ENCODE measurements around the gene PRPF40B.

The PRPF40B gene

GRCh38 chr12:49588721-49589516, 34.4 kb upstream of the PRPF40B start:
- no peak overlapping the region for H2BK5ac ChIP-seq (ENCODE audit: low read length)
- H2AFZ ChIP-seq (ENCODE audit: low read length), result no peak overlapping the region

GRCh38 chr12:49598527-49598926, 24.8 kb upstream of the PRPF40B start:
- Histone ChIP-seq H3K4me2 (ENCODE audit: insufficient read depth, low read length, poor library complexity, severe bottlenecking) (no peak overlapping the region), H3K4ac (ENCODE audit: low read length) (no peak overlapping the region), H3K79me1 (ENCODE audit: low read depth, low read length) (no peaks in the 10 kb centered on the region), H2BK12ac (ENCODE audit: low read length) (no peak overlapping the region), H4K91ac (ENCODE audit: low read depth, low read length, poor library complexity) (no peak overlapping the region), H3K4me3 (ENCODE audit: low read length in 2 of 2) (no peak overlapping the region), H3K9ac (ENCODE audit: low read depth, low read length, poor library complexity) (no peak overlapping the region), H3K14ac (ENCODE audit: low read length) (no peak overlapping the region), H3K9me3 (replicated peaks in 1 of 2; ENCODE audit: control insufficient read depth in 2 of 2, insufficient read depth in 1 of 2, low read depth in 1 of 2, low read length in 2 of 2) (peaks cover 0 to 1% of the 10 kb centered on the region in 2 donors), H3K27me3 (ENCODE audit: control insufficient read depth in 3 of 3, insufficient read depth in 3 of 3, low read depth in 1 of 3, low read length in 3 of 3) (no peaks in the 10 kb centered on the region), H3K36me3 (replicated peaks in 1 of 2; ENCODE audit: control insufficient read depth in 2 of 2, insufficient read depth in 2 of 2, low read length in 2 of 2) (peaks cover 1 to 3% of the 10 kb centered on the region in 2 donors), H3K4me1 (ENCODE audit: control insufficient read depth in 2 of 2, insufficient read depth in 1 of 2, low read depth in 1 of 2, low read length in 2 of 2) (peaks cover 0 to 1% of the 10 kb centered on the region in 2 donors), H3K23ac (ENCODE audit: low read depth, low read length, poor library complexity) (no peak overlapping the region), H3K18ac (ENCODE audit: low read length) (no peak overlapping the region), H2BK120ac (ENCODE audit: low read depth, low read length) (no peak overlapping the region), H2BK5ac (ENCODE audit: low read length) (no peak overlapping the region), H4K8ac (ENCODE audit: low read depth, low read length) (no peak overlapping the region), H2BK15ac (ENCODE audit: low read length) (no peak overlapping the region), H3K27ac (replicated peaks; ENCODE audit: low read length) (no peak overlapping the region), H2AK5ac (ENCODE audit: low read depth, low read length) (no peak overlapping the region), H2AFZ (ENCODE audit: low read length) (no peak overlapping the region)
- DNase-seq (ENCODE audit: low spot score), result no peak
- WGBS, 2 donors (ENCODE audit: extremely low coverage in 2 of 2, insufficient read length in 2 of 2, insufficient replicate concordance in 1 of 2), result no CpG with 5 or more reads among the region's 10 CpGs

More at GRCh38 chr12:49588721-49589516, 34.4 kb upstream of the PRPF40B start:
- no peaks in the 10 kb centered on the region for H3K4me1 ChIP-seq (ENCODE audit: control insufficient read depth in 2 of 2, insufficient read depth in 1 of 2, low read depth in 1 of 2, low read length in 2 of 2)
- no peak overlapping the region for H2BK15ac ChIP-seq (ENCODE audit: low read length)
- no peak overlapping the region for H3K9ac ChIP-seq (ENCODE audit: low read depth, low read length, poor library complexity)
- H4K91ac ChIP-seq (ENCODE audit: low read depth, low read length, poor library complexity), result no peak overlapping the region
- H3K9me3 ChIP-seq (replicated peaks in 1 of 2; ENCODE audit: control insufficient read depth in 2 of 2, insufficient read depth in 1 of 2, low read depth in 1 of 2, low read length in 2 of 2), result no peaks in the 10 kb centered on the region
- H3K27me3 ChIP-seq (ENCODE audit: control insufficient read depth in 3 of 3, insufficient read depth in 3 of 3, low read depth in 1 of 3, low read length in 3 of 3), result no peaks in the 10 kb centered on the region
- H2BK12ac ChIP-seq (ENCODE audit: low read length), result no peak overlapping the region
- no peak overlapping the region for H3K4ac ChIP-seq (ENCODE audit: low read length)
- no peak for DNase-seq (ENCODE audit: low spot score)
- peaks cover 4% of the 10 kb centered on the region for H3K79me1 ChIP-seq (ENCODE audit: low read depth, low read length)
- no CpG with 5 or more reads among the region's 4 CpGs for WGBS, 2 donors (ENCODE audit: extremely low coverage in 2 of 2, insufficient read length in 2 of 2, insufficient replicate concordance in 1 of 2)
- no peak overlapping the region for H3K23ac ChIP-seq (ENCODE audit: low read depth, low read length, poor library complexity)
- H3K36me3 ChIP-seq (replicated peaks in 1 of 2; ENCODE audit: control insufficient read depth in 2 of 2, insufficient read depth in 2 of 2, low read length in 2 of 2), result peaks cover 2 to 12% of the 10 kb centered on the region in 2 donors
- H2AK5ac ChIP-seq (ENCODE audit: low read depth, low read length), result no peak overlapping the region
- no peak overlapping the region for H3K4me3 ChIP-seq (ENCODE audit: low read length in 2 of 2)
- H3K4me2 ChIP-seq (ENCODE audit: insufficient read depth, low read length, poor library complexity, severe bottlenecking), result no peak overlapping the region
- no peak overlapping the region for H3K27ac ChIP-seq (replicated peaks; ENCODE audit: low read length)
- H3K14ac ChIP-seq (ENCODE audit: low read length), result no peak overlapping the region
- no peak overlapping the region for H4K8ac ChIP-seq (ENCODE audit: low read depth, low read length)
- H2BK120ac ChIP-seq (ENCODE audit: low read depth, low read length), result no peak overlapping the region
- no peak overlapping the region for H3K18ac ChIP-seq (ENCODE audit: low read length)

- Histone ChIP-seq H3K4me3 (ENCODE audit: low read length in 2 of 2) (no peak overlapping the region), H2AFZ (ENCODE audit: low read length) (no peak overlapping the region), H2AK5ac (ENCODE audit: low read depth, low read length) (peak overlapping the region; percentile 32), H4K8ac (ENCODE audit: low read depth, low read length) (no peak overlapping the region), H2BK15ac (ENCODE audit: low read length) (no peak overlapping the region), H3K9ac (ENCODE audit: low read depth, low read length, poor library complexity) (no peak overlapping the region), H3K23ac (ENCODE audit: low read depth, low read length, poor library complexity) (no peak overlapping the region), H2BK120ac (ENCODE audit: low read depth, low read length) (no peak overlapping the region), H3K4ac (ENCODE audit: low read length) (no peak overlapping the region), H3K4me1 (ENCODE audit: control insufficient read depth in 2 of 2, insufficient read depth in 1 of 2, low read depth in 1 of 2, low read length in 2 of 2) (peaks cover 0 to 1% of the 10 kb centered on the region in 2 donors), H2BK5ac (ENCODE audit: low read length) (no peak overlapping the region), H3K27me3 (ENCODE audit: control insufficient read depth in 3 of 3, insufficient read depth in 3 of 3, low read depth in 1 of 3, low read length in 3 of 3) (no peaks in the 10 kb centered on the region), H3K79me1 (ENCODE audit: low read depth, low read length) (no peaks in the 10 kb centered on the region), H3K27ac (replicated peaks; ENCODE audit: low read length) (no peak overlapping the region), H3K36me3 (replicated peaks in 1 of 2; ENCODE audit: control insufficient read depth in 2 of 2, insufficient read depth in 2 of 2, low read length in 2 of 2) (peaks cover 1 to 3% of the 10 kb centered on the region in 2 donors), H2BK12ac (ENCODE audit: low read length) (no peak overlapping the region), H3K9me3 (replicated peaks in 1 of 2; ENCODE audit: control insufficient read depth in 2 of 2, insufficient read depth in 1 of 2, low read depth in 1 of 2, low read length in 2 of 2) (peaks cover 0 to 1% of the 10 kb centered on the region in 2 donors), H3K4me2 (ENCODE audit: insufficient read depth, low read length, poor library complexity, severe bottlenecking) (no peak overlapping the region), H3K18ac (ENCODE audit: low read length) (no peak overlapping the region), H4K91ac (ENCODE audit: low read depth, low read length, poor library complexity) (no peak overlapping the region), H3K14ac (ENCODE audit: low read length) (no peak overlapping the region)
- WGBS, 2 donors (ENCODE audit: extremely low coverage in 2 of 2, insufficient read length in 2 of 2, insufficient replicate concordance in 1 of 2), result no CpG with 5 or more reads among the region's 8 CpGs
- DNase-seq (ENCODE audit: low spot score), result no peak
Observed at GRCh38 chr12:49599961-49600360, 23.4 kb upstream of the PRPF40B start.

- Histone ChIP-seq H2BK5ac (ENCODE audit: low read length) (no peak overlapping the region), H3K79me1 (ENCODE audit: low read depth, low read length) (no peaks in the 10 kb centered on the region), H3K4me3 (ENCODE audit: low read length in 2 of 2) (no peak overlapping the region), H3K4me2 (ENCODE audit: insufficient read depth, low read length, poor library complexity, severe bottlenecking) (no peak overlapping the region), H4K91ac (ENCODE audit: low read depth, low read length, poor library complexity) (no peak overlapping the region), H3K9me3 (replicated peaks in 1 of 2; ENCODE audit: control insufficient read depth in 2 of 2, insufficient read depth in 1 of 2, low read depth in 1 of 2, low read length in 2 of 2) (no peaks in the 10 kb centered on the region), H3K18ac (ENCODE audit: low read length) (no peak overlapping the region), H2BK12ac (ENCODE audit: low read length) (no peak overlapping the region), H2BK120ac (ENCODE audit: low read depth, low read length) (no peak overlapping the region), H3K4ac (ENCODE audit: low read length) (no peak overlapping the region), H3K36me3 (replicated peaks in 1 of 2; ENCODE audit: control insufficient read depth in 2 of 2, insufficient read depth in 2 of 2, low read length in 2 of 2) (peaks cover 1 to 3% of the 10 kb centered on the region in 2 donors), H2AK5ac (ENCODE audit: low read depth, low read length) (no peak overlapping the region), H2AFZ (ENCODE audit: low read length) (no peak overlapping the region), H3K23ac (ENCODE audit: low read depth, low read length, poor library complexity) (no peak overlapping the region), H3K27me3 (ENCODE audit: control insufficient read depth in 3 of 3, insufficient read depth in 3 of 3, low read depth in 1 of 3, low read length in 3 of 3) (no peaks in the 10 kb centered on the region), H3K14ac (ENCODE audit: low read length) (no peak overlapping the region), H3K4me1 (ENCODE audit: control insufficient read depth in 2 of 2, insufficient read depth in 1 of 2, low read depth in 1 of 2, low read length in 2 of 2) (no peaks in the 10 kb centered on the region), H3K27ac (replicated peaks; ENCODE audit: low read length) (no peak overlapping the region), H4K8ac (ENCODE audit: low read depth, low read length) (no peak overlapping the region), H3K9ac (ENCODE audit: low read depth, low read length, poor library complexity) (no peak overlapping the region), H2BK15ac (ENCODE audit: low read length) (no peak overlapping the region)
- no CpG with 5 or more reads among the region's 1 CpG for WGBS, 2 donors (ENCODE audit: extremely low coverage in 2 of 2, insufficient read length in 2 of 2, insufficient replicate concordance in 1 of 2)
- DNase-seq (ENCODE audit: low spot score), result no peak
Observed at GRCh38 chr12:49603721-49604120, 19.6 kb upstream of the PRPF40B start.

Measured in neuronal stem cell (in vitro differentiated cells).